Measurements from ENCODE around the gene PAQR4. TPM values are rescaled to one million over a fixed set of nuclear protein-coding genes. Genes with fewer than 3 reads are reported as not detected.

The PAQR4 gene
- total RNA-seq, 1 donor from 2014 or later: 11.4 TPM

- intact Hi-C loops (cut with DNase I): no loop called here
- DNase-seq (ENCODE audit: missing footprints) (no peak), ATAC-seq (no peak)
Measured at GRCh38 chr16:2974319-2975056, 5.3 kb downstream of the PAQR4 start.

- no peak for ATAC-seq
- intact Hi-C loops (cut with DNase I): no loop called here
- no peak for DNase-seq (ENCODE audit: missing footprints)
Measured at GRCh38 chr16:2975161-2975795, 6.1 kb downstream of the PAQR4 start.

DNA sequence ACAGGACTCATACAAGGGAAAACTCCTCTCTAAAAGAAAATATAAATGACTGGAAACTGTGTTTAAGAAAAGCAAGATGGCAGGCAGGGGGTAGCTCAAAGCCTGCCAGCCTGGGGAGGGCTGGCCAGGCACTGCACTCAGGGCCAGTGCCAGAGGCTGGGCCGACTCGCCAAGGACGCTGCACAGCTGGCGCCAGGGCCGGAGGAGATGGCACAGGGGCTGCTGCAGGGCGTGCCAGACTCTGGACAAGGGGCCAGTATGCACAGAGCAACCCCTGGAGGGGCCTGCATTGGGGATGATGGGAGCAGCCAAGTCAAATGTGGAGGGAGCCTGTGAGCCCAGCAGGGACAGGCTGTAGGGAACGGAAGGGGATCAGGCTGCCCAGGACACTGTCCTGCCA lies 7.1 kb downstream of the PAQR4 start:
- ATAC-seq: no peak
- intact Hi-C loops (cut with DNase I): no loop called here
- DNase-seq (ENCODE audit: missing footprints): no peak

- DNase-seq (ENCODE audit: missing footprints): no peak
- no peak for ATAC-seq
- intact Hi-C loops (cut with DNase I): no loop called here
Measured at GRCh38 chr16:2976673-2977072, 7.5 kb downstream of the PAQR4 start.

GRCh38 chr16:2977440-2977839 lies 8.3 kb downstream of the PAQR4 start:
- DNase-seq (ENCODE audit: missing footprints): no peak
- intact Hi-C loops (cut with DNase I): no loop called here
- no peak for ATAC-seq

GRCh38 chr16:2979669-2980226 lies 10.6 kb downstream of the PAQR4 start:
- no peak for DNase-seq (ENCODE audit: missing footprints)
- ATAC-seq: no peak
- intact Hi-C loops (cut with DNase I): no loop called here

DNA sequence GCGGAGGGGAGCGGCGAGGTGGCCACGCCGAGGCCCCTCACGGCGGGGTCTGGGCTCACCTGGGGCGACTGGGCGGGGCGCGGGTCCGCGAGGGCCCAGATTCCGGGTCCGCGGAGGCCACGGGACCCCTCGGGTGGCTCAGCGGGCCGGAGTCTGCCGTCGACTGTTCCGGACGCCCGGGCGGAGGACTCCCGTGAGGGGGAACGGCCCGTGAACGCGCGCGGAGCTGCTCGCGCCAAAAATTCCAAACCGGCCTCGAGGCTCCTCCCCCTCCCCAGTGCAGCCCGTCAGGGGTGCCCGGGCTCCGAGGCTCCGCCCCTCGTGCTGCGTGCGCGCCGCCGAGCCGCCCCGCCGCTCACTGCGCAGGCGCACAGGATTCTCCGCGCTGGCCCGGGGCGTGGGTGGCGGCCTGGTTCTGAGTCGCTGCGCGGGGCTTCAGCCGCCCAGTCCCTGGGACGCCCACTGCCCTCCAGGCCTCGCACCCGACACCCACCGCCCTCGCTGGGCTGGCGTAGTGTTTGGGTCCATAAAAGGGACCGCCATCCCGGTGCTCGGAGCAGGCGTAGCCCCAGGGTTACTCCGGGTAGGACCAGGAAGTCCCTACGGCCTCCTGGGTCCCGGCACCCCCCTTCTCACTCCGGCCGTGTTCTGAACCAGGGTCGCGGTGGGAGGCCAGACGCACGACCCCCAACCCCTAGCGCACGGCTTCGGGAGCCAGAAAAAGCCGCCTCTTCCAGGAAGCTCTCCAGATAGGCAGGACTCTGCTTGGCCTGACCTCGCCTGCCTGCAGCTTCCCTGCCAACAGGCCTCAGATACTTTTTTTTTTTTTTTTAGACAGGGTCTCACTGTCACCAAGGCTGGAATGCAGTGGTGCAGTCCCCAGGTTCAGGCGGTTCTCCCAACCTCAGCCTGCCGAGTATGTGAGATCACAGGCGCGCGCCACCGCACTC lies 11.4 kb downstream of the PAQR4 start, which contains the start of gene PKMYT1:
Gene PKMYT1 (minus strand): TSS at position 220 of the 950 bp plus-strand sequence. CDS start 789 bp downstream, outside the sequence.
- DNase-seq (ENCODE audit: missing footprints) (peak; percentile 95), ATAC-seq (peak; percentile 96)
- intact Hi-C loops (cut with DNase I): no loop called here

DNA sequence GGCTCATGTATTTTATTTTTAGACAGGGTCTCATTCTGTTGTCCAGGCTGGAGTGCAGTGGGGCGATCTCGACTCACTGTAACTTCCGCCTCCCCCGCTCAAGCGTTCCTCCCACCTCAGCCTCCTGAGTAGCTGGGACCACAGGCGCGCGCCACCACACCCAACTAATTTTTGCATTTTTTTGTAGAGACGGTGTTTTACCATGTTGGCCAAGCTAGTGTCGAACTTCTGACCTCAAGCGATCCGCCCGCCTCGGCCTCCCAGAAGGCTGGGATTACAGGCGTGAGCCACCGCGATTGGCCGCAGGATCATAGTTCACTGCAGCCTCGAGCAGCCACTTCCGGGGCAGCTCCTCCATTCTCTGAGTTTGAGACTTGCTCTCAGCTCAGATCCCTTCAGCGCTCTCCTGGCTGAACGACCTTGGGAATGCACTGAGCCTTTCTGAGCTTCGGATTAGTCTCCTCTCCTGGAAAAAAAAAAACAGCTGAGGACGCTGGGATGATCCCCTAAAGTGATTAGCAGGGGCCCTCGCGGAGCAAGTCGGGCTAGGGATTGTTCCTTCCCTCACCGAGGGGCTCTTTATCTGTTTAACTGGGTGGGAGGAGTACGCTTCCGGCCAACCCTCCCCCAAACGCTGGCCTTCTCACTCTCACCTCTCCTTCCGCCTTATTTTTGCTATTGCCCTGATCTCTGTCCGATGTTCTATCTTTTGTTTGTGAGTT lies 12.2 kb downstream of the PAQR4 start:
- intact Hi-C loops (cut with DNase I): no loop called here
- ATAC-seq (no peak), DNase-seq (ENCODE audit: missing footprints) (no peak)

DNA sequence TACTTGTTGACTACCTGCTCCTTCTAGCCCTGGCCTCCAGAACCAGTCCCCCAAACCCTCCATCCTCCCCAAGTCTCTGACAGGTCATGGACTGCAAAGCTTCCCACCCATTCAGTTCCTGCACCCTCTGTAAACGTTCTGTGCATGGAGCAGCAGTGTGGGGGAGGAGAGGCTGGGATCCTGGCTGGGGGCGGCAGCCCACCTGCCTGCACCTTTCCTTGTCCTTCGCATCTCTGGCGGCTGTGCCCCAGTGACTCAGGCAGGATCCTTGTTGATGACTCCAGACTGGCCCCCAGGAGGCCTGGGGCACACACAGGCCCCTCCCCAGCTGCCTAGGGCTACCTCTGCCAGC lies 12.7 kb downstream of the PAQR4 start:
- DNase-seq (ENCODE audit: missing footprints) (no peak), ATAC-seq (no peak)
- intact Hi-C loops (cut with DNase I): no loop called here

DNA sequence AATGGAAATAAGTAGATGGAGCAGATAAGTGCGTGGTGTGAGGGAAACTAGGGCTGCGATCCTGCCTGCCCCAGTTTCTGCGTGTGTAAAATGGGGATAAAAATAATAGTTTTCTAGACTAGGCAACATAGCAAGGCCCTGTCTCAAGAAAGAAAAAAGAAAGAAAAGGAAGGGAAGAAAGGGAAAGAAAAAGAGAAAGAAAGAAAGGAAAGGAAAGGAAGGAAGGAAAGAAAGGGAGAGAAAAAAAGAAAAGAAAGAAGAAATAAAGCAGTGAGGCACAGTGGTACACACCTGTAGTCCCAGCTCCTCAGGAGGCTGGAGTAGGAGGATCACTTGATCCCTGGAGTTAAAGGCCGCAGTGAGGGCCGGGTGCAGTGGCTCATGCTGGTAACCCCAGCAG lies 13.3 kb downstream of the PAQR4 start:
- intact Hi-C loops (cut with DNase I): no loop called here
- DNase-seq (ENCODE audit: missing footprints) (no peak), ATAC-seq (no peak)

GRCh38 chr16:2983706-2984136 lies 14.6 kb downstream of the PAQR4 start:
- ATAC-seq (peak; percentile 58), DNase-seq (ENCODE audit: missing footprints) (peak; percentile 93)
- intact Hi-C loops (cut with DNase I): no loop called here

DNA sequence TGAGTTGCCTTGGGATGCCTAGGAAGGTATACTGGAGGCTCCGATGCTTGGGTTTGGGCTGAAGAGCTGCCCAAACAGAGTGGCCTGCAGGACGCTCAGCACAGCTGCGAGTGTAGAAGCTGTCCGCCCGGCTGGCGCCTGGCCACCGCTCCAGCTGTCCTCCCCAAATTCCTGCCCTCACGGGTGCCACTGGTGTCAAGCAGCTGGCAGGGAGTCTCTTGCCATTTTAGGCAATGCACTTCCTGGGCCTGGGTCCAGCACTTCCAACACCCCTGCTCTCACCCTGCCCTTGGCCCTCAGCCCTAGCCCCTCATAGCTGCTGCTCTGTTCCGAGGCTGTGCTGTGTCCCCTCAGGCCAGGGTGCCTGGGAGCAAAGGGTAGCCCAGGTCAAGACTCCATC lies 16.3 kb downstream of the PAQR4 start:
- peak; percentile 44 for ATAC-seq
- intact Hi-C loops (cut with DNase I): no loop called here
- no peak for DNase-seq (ENCODE audit: missing footprints)

- peak; percentile 71 for ATAC-seq
- intact Hi-C loops (cut with DNase I): no loop called here
- no peak for DNase-seq (ENCODE audit: missing footprints)
Measured at GRCh38 chr16:2985893-2986355, 16.8 kb downstream of the PAQR4 start.

GRCh38 chr16:2986623-2987188 lies 17.6 kb downstream of the PAQR4 start:
- ATAC-seq: no peak

DNA sequence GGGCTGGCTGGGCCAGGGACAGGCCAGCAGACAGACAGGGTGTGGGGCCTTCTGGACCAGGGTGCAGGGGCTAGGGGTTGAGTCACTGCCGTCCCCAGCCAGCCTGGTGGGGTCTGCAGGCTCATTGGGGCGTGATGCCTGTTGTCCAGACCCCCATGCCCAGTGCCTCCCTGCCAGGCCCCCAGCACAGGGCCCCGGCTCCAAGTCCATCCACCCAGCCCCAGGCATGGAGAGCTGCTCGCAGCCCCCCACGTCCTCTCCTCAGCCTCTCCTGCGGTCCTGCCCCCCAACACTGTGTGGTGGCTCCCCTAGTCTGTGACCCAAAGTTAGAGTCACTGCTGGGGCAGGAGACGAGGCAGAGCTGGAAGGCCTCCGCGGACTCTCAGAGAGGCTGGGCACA lies 18.1 kb downstream of the PAQR4 start:
- DNase-seq (ENCODE audit: missing footprints): no peak
- ATAC-seq: no peak
- intact Hi-C loops (cut with DNase I): no loop called here

More at GRCh38 chr16:2986623-2987188, 17.6 kb downstream of the PAQR4 start:
- DNase-seq (ENCODE audit: missing footprints): no peak
- intact Hi-C loops (cut with DNase I): no loop called here

GRCh38 chr16:2987833-2988232 lies 18.7 kb downstream of the PAQR4 start:
- intact Hi-C loops (cut with DNase I): no loop called here
- DNase-seq (ENCODE audit: missing footprints): no peak
- ATAC-seq: no peak

- DNase-seq (ENCODE audit: missing footprints): no peak
- no peak for ATAC-seq
- intact Hi-C loops (cut with DNase I): no loop called here
Measured at GRCh38 chr16:2988590-2989099, 19.5 kb downstream of the PAQR4 start.

DNA sequence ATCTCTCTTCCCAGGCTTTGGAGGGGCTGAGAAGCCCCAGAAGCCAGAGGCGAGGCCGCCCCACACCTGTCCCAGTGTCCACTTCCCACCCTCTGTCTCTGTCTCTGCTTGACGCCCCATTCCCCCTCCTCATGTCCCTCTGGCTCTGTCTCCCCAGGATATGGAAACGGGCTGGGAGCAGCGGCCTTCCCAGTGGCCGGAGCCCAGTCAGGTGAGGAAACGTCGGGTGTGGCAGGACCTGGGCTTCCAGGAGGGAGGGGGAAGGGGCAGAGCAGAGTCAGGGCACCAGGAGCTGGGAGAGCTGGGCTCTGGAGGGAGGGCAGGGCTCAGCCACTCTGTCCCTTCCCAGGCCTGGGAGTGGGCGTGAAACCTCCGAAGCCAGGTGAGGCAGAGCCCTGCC lies 21.7 kb downstream of the PAQR4 start:
- ATAC-seq (no peak), DNase-seq (ENCODE audit: missing footprints) (no peak)
- intact Hi-C loops (cut with DNase I): no loop called here
